RWPE2 (cell line): ENCODE measurements around the gene NOP56.
A peak's percentile ranks its signal among the peaks of the same experiment; 100 is the strongest.

Experiments used
- ATAC-seq: fragments of 200-7000 bp; cut with Tn5 transposase; 3 replicates; pipeline ENCODE4 v1.9.1; 2021; ENCODE audit warnings: low read depth
- DNase-seq: peaks from one replicate; pipeline ENCODE4 v3.0.0-alpha.2; 2020; ENCODE audit warnings: low spot score
- H3K27ac ChIP-seq: fragments of 450-650 bp; 2 replicates; pipeline ENCODE4 v1.5.1; 2017; ENCODE audit warnings: mild to moderate bottlenecking; ENCODE audit not compliant: poor library complexity, severe bottlenecking
- H3K27me3 ChIP-seq: fragments of 250-450 bp; sonication (Bioruptor Pico); 2 replicates; pipeline ENCODE4 v1.5.1; 2021; ENCODE audit warnings: mild to moderate bottlenecking, moderate library complexity; ENCODE audit not compliant: insufficient read depth, poor library complexity, severe bottlenecking
- H3K36me3 ChIP-seq: fragments of 250-450 bp; sonication (Bioruptor Pico); 2 replicates; pipeline ENCODE4 v1.5.1; 2020; ENCODE audit warnings: low read depth, mild to moderate bottlenecking, moderate library complexity
- H3K4me1 ChIP-seq: fragments of 250-450 bp; sonication (Bioruptor Pico); 2 replicates; pipeline ENCODE4 v1.5.1; 2021; ENCODE audit warnings: mild to moderate bottlenecking, moderate library complexity; ENCODE audit not compliant: insufficient read depth, poor library complexity, severe bottlenecking
- H3K4me3 ChIP-seq: fragments of 250-450 bp; sonication (Bioruptor Pico); 2 replicates; pipeline ENCODE4 v1.5.1; 2021; ENCODE audit warnings: mild to moderate bottlenecking, moderate library complexity; ENCODE audit not compliant: severe bottlenecking
- H3K9me3 ChIP-seq: fragments of 250-450 bp; sonication (Bioruptor Pico); 2 replicates; pipeline ENCODE4 v1.5.1; 2021; ENCODE audit warnings: mild to moderate bottlenecking, moderate library complexity; ENCODE audit not compliant: severe bottlenecking
- TF ChIP-seq, protein P1 (sequence below): fragments of 450-650 bp; IDR thresholded peaks from one replicate; pipeline ENCODE4 v1.5.1; 2017; ENCODE audit warnings: mild to moderate bottlenecking, moderate library complexity; ENCODE audit not compliant: poor library complexity, severe bottlenecking

NOP56 gene

DNA sequence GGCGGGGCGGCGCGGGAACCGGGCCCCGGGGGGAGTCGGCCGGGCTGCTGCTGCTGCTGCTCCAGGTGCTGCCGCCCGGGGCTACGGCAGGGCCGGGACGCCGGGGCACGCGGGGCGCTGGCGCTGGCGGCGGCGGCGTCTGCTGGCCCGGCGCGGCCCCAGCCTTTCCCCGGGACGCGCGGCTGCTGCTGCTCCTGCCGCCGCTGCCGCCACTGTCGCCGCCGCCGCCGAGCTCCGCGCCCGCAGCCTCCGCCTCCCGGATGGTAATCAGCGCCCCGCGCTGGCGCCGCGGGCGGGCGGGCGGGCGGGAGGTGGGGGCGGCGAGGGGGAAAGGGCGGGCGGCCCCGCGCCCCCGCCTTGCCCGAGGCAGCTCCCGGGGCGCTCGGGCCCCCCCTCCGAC is 40.5 kb downstream of the NOP56 start:
- no peak overlapping the region for H3K27ac ChIP-seq
- no peaks in the 10 kb centered on the region for H3K4me1 ChIP-seq
- no peaks in the 10 kb centered on the region for H3K9me3 ChIP-seq
- DNase-seq (no peak), ATAC-seq (no peak)
- H3K4me3 ChIP-seq: peak overlapping the region; percentile 40
- H3K36me3 ChIP-seq: no peaks in the 10 kb centered on the region
- TF ChIP-seq, protein P1, sequence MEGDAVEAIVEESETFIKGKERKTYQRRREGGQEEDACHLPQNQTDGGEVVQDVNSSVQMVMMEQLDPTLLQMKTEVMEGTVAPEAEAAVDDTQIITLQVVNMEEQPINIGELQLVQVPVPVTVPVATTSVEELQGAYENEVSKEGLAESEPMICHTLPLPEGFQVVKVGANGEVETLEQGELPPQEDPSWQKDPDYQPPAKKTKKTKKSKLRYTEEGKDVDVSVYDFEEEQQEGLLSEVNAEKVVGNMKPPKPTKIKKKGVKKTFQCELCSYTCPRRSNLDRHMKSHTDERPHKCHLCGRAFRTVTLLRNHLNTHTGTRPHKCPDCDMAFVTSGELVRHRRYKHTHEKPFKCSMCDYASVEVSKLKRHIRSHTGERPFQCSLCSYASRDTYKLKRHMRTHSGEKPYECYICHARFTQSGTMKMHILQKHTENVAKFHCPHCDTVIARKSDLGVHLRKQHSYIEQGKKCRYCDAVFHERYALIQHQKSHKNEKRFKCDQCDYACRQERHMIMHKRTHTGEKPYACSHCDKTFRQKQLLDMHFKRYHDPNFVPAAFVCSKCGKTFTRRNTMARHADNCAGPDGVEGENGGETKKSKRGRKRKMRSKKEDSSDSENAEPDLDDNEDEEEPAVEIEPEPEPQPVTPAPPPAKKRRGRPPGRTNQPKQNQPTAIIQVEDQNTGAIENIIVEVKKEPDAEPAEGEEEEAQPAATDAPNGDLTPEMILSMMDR: no peak
- peaks cover 22% of the 10 kb centered on the region for H3K27me3 ChIP-seq

DNA sequence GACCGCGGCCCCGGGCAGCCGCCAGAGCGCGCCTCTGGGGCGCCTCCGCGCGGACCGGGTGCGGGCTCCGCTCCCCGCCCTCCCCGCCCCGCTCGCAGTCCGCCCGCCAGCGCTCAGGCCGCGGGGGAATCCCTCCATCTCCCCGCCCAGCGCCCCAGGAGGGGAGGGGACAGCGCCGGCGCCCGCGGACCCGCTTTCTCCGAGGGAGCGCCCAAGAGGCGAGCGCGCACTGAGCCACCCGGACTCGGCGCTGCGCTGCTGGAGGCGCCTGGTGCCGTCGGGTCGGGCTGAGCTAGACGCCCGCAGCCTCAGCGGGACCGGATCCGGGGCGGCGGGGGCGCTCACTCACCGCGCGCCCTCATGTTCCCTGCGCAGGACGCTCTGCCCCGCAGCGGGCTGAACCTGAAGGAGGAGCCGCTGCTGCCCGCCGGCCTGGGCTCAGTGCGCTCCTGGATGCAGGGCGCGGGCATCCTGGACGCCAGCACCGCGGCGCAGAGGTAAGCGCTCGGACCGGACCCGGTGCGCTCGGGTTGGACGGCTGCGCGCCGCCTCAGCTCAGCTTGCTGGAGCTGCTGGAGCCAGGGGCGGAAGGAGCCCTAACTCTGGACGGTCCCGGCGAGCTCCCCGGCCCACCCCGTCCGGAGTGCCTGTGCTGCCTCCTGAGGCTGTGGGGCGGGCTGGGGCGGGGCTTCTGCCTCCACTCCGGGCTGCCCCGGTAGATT is 41.0 kb downstream of the NOP56 start:
- Histone ChIP-seq H3K4me3 (peak overlapping the region; percentile 40), H3K36me3 (no peaks in the 10 kb centered on the region), H3K27me3 (peaks cover 22% of the 10 kb centered on the region), H3K9me3 (no peaks in the 10 kb centered on the region), H3K27ac (no peak overlapping the region), H3K4me1 (no peaks in the 10 kb centered on the region)
- ATAC-seq (peak; percentile 40), DNase-seq (no peak)
- TF ChIP-seq, protein P1: no peak

DNA sequence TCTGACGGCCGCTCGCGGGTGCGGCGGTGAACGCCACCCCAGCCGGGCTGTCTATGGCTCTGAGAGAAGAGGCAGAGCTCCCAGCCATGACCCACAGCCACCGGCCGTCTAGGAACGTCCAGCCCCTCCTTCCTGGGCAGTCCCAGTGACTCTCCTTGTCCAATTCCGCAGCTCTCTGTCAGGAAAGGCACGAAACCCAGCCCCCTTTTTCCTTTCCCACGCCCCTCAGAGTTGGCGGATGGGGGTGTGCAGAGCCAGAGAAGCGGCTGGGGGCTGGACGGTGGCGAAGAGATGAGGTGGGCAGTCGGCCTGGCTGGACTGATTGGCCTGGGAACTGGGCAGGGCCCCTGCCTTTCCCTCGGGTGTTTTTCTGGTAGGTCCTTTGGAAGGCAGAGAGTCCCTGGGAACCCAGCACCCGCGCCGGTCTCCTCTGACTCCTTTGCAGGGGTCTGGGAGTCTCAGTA is 41.6 kb downstream of the NOP56 start:
- Histone ChIP-seq H3K4me3 (no peak overlapping the region), H3K9me3 (no peaks in the 10 kb centered on the region), H3K27ac (no peak overlapping the region), H3K4me1 (no peaks in the 10 kb centered on the region), H3K27me3 (peaks cover 22% of the 10 kb centered on the region), H3K36me3 (no peaks in the 10 kb centered on the region)
- DNase-seq: no peak
- TF ChIP-seq, protein P1: no peak
- ATAC-seq: no peak

DNA sequence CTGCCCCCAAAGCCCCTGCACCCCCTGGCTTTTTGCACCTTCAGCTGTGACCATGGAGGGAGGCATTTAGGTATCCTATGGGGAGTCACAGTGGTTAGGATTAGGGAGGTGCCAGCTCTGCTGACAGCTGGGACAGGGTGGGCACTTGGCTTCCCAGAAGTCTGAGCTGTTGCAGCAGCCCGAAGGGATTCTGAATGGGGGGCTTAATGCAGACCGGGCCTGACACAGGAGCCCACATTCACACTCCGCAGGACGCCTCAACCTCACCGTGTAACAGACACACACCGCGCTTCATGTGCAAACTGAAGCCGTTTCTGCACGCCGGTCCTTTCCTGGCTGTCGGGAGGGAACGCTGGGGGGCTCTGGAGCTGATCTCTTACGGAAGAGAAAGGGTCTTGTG is 42.1 kb downstream of the NOP56 start:
- H3K9me3 ChIP-seq: no peaks in the 10 kb centered on the region
- DNase-seq (no peak), ATAC-seq (no peak)
- H3K4me1 ChIP-seq: no peaks in the 10 kb centered on the region
- peaks cover 22% of the 10 kb centered on the region for H3K27me3 ChIP-seq
- H3K36me3 ChIP-seq: no peaks in the 10 kb centered on the region
- TF ChIP-seq, protein P1: no peak
- no peak overlapping the region for H3K4me3 ChIP-seq
- no peak overlapping the region for H3K27ac ChIP-seq
